ENCODE data around the gene DNAAF1.

The DNAAF1 gene

DNA sequence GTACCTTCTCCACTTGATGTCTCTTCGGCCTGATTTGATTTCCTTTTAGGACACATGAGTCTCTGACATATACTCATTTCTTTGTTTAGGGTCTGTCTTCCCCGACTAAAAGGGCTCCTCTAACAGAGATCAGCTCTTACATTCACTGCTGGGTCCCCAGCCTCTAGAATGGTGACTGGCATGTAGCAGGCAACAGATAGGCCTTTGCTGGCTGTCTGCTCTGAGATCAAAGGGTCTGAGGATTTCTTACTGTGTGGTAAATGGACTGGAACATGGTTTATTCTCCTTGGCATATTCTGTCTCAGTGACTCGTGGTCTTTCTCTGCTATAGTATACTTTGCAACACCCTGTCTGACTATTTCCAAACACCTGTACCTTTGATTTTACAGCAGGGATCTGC lies 16.7 kb downstream of the DNAAF1 start:
- no peak for DNase-seq

DNA sequence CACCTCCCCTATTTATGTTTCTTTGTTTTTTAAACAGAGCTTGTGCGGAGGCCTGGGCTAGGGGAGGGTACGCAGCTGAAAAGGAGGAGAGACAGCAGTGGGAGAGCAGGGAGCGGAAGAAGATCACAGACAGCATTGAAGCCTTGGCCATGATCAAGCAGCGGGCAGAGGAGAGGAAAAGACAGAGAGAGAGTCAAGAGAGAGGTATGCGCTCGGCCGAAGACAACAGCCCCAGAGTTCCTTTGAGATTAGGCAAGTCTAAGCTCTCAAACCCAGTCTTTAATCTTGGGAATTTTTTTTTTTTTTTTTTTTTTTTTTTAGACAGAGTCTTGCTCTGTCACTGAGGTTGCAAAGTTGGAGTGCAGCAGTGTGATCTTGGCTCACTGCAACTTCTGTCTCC lies 20.6 kb downstream of the DNAAF1 start:
- no peak for DNase-seq

DNA sequence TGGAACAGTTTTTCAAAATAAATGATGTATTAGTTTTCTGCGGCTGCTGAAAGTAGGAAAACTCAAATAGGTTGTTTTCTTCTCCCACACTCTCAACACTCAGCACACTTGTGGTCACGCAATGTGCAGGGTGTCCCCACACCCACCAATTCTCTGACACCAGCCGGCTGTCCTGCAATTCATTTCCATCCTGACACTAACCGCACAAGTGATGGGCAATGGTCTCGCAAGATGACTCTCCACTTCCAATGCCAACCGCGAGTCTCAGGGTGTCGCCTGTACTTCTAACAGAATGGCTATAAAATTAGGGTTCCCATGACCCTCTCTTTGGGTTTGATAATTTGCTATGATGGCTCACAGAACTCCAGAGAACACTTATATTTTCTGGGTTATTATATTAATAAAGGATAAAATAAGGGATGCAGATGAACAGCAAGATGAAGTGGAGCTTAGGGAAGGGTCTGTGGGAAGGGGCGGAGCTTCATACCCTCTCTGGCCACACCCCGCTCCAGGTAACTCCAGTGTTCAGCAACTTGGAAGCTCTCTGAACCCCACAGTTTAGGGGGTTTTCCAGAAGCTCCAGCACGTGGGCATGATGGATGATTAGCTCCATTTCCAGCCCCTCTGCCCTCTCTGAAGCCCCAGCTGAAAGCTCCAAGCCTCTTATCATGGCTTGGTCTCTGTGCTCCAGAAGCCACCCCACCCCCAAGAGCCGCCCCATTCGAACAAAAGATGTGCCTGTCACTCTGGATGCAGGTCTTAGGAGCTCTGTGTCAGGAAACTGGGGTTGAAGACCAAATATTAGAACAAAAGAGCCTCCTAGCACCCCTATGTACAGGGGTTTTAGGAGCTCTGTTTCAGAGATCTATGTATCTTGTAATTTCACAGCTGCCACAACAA lies 21.9 kb downstream of the DNAAF1 start:
- DNase-seq, result no peak

DNA sequence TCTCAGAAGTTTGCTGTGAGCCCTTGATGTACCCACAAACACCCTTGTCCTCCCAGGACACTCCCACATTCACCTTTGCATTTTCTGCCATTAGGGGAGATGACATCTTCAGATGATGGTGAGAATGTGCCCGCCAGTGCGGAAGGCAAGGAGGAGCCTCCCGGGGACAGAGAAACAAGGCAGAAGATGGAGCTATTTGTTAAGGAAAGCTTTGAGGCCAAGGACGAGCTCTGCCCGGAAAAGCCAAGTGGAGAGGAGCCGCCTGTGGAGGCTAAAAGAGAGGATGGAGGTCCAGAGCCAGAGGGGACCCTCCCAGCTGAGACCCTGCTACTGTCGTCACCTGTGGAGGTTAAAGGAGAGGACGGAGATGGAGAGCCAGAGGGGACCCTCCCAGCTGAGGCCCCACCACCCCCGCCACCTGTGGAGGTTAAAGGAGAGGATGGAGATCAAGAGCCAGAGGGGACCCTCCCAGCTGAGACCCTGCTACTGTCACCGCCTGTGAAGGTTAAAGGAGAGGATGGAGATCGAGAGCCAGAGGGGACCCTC lies 24.7 kb downstream of the DNAAF1 start:
- no peak for DNase-seq

DNA sequence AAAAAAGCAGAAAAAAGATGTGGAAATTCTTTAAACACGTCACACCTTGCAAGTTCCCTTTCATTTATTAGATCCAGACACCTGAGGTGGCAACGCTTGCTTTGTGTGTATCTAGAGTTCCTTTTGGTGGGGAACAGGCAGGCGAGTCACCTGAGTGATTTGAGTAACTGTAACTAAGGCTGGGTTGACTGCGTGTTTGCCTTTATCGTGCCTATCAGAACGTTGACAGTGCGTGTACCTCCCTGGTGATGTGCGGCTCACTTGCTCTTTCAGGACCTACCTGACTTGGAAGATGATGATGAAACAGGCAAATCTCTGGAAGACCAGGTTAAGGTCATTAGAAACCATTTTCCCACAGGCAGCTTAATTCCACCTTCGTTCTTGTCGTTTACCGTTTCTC lies 29.3 kb downstream of the DNAAF1 start:
- DNase-seq, result no peak

DNA sequence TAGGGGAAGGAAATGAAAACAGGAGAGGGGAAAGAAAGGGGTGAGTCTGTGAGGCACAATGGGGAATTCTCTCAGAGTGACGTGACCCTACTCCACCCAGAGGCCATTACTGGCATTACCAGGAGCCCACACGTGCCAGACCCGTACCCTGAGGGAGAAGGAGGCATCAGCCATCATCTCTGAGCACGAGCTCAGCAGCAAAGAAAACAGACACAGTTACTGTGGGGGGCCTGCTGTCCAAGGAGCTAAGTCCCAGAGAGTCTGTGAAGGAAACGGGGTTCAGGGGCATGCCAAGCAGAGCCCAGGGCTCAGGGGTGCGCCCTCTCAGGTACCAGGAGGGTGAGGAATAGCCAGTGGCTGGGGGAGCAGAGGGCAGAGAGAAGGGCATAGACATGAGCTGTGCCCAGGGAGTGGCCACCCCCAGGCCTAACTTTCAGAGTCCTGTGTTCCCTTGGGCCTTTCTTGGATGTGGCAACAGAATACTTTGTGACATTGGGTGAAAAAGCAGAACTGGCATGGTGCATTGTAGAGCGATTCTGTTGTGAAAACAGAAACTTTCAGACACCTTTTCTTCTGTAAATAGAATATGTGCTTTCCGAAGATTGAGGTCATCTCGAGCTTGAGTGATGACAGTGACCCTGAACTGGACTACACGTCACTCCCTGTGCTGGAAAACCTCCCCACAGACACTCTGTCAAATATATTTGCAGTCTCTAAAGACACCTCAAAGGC lies 30.4 kb downstream of the DNAAF1 start:
- DNase-seq, result peak; percentile 38 to 73

DNA sequence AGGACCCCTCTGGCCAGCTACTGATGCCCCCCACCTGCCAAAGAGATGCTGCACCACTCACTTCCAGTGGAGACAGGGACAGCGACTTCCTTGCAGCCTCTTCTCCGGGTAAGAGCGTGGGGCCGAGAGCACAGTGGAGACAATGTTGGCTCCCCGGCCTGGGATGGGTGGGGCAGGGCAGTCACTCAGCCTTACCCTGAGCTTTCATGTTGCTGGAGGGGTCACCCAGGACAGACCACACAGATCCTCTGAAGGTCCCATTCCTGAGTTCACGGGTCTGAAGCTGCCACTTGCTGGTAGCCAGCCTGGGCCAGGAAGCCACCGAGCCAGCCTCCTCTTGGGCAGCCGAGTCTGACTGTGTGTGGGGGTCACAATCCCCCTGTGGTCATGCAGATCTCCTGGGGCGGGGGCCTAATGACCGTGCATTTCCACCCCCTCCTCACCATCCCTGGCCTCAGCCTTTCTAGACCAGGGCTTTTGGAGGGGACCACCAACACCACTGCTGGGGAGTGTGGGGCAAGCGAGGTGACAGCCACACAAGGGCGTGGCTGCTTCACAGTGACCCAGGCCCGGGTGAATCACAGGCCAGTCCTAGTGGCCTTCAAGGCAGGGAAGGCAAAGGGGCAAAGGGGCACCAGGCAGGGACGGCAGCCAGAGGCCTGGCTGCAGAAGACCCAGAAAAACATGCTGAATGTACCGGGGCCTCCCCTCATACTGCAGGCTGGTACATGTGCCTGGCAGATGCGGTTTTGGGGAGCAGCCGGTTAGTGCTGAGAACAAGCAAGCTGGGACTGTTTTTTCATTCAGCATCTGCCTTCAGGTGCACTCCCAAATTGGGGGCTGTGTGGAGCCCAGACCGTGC lies 31.3 kb downstream of the DNAAF1 start:
- DNase-seq, result no peak

DNA sequence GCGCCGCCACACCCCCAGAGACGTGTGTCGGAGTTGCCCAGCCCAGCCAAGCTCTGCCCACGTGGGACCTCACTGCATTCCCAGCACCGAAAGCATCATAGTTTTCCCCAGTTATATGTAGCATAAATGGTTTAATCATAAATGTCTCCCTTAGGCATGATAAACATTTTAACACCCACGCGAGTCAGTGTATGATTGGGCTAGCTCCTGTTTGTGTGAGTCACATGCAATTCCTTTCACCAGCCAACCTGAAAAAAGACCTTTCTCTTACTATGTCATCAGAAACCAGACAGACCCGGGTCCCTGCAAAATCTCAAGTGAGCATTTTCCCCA lies 32.6 kb downstream of the DNAAF1 start:
- no peak for DNase-seq

DNA sequence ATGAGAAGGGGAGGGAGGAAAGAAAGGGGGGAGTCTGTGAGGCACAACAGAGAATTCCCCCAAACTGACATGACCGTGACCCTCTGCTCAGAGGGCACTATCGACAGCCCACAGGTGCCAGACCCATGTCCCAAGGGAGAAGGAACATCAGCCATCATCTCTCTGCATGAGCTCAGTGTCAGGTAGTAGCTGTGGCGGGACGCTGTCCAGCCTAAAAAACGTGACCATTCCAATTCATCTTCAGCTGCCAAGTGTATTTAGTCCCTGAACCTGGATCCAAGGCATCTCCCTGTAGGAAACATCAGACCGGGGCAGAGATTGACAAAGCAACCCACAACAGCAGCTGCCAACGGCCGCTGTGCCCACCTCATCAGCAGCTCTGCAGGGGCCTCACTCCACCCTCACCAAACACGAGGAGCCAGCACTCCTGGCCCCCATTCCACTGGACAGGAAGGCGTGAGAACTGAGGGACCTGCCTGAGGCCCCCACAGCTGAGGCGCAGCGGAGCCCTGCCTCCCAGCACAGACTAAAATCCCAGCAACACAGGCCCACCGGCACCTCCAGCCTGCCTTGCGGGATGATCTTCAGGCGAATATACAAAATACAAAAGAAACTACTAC lies 33.1 kb downstream of the DNAAF1 start:
- no peak for DNase-seq

DNA sequence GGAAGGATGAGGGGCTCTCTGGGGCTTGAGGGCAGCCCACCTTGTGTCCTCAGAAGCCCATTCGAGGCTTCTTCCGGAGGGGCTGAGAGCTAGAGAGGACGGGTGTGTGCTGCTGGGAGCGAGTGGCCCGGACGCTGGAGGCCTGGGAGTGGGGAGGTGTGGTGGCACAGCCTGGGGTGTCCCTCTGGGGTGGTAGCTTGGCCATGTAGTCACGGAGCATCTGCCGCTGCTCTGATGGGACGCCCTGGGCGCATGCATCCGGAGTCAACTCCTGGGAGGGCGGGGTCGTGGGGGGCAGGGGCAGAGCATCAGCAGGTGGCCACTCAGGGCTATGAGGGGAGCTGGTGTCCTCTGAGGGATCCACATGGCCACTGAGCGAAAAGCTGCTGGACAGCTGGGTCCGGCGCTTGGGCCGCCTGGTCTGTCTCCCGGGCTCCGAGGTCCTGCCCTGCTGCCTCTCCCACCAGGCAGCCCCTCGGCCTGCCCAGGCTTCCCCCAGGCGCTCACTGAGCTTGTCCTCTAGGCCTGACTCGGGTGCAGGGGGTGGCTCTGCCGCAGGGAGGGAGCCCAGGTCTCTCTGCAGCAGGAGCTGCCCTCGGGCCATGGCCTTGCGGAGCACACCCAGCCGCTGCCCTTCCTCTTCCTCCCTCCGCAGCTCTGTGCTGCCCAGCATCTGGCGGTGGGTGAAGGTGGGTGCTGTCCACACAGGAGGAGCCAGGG lies 33.9 kb downstream of the DNAAF1 start:
- no peak for DNase-seq

DNA sequence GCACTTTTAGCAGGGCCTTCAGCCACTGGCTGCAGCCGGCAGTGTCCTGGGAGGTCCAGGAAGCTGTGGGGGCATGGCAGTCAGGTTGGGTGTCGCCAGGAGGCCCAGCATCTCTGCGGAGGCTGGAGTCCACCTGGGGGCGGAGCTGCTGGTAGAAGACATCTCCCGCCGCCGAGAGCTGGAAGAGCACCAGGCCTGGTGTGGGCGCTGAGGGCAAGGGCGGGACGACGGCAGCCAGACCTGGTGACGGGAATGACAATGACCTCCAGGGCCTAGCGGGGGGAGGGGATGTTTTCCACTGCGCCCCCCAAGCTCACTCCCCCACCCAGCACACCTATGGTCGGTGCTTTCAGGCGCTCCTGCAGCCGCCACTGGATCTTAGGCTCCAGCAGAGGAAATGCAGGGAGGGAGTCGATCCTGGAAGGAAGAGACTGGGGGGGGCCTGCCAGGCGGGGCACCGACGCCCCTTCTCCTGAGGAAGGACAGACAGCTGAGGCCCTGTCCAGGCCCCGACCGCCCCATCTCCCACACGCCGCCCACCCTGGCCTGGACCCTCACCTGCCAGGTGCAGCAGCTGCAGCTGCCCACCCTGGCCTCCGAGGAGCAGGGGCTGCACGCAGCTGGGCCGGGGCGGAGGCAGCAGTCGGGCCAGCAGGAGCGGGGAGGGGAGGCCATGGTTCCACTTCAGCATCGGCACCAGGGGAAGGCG lies 34.7 kb downstream of the DNAAF1 start:
- no peak for DNase-seq

DNA sequence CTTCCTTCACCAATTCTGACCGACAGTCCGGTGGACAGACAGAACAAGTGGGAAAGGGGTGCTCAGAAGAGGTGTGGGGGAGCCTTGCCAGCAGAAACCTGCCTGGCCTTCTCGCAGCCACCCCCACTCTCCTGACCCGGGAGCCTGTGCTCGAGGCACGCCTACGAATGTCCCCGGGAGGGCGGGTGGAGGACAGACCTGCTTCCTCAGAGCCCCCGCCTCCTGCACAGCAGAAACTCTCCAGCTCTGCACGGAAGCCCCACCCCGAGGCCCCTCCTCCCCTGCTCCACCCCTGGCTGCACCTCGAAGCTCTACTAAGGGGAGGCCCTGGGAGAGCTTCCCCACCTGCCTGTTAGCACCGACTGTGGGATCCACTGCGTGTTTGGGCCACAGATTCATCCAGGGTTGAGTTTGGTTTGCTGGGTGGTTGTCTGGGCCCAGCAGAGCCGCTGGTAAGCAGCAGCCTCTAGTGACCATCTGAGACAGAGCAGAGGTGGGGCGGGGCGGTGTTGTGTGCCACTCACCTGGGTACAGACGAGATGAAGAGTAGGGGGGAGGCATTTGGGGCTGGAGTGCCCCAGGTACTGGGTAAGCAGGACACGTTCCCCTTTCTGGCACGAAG lies 35.5 kb downstream of the DNAAF1 start:
- DNase-seq, result no peak

DNA sequence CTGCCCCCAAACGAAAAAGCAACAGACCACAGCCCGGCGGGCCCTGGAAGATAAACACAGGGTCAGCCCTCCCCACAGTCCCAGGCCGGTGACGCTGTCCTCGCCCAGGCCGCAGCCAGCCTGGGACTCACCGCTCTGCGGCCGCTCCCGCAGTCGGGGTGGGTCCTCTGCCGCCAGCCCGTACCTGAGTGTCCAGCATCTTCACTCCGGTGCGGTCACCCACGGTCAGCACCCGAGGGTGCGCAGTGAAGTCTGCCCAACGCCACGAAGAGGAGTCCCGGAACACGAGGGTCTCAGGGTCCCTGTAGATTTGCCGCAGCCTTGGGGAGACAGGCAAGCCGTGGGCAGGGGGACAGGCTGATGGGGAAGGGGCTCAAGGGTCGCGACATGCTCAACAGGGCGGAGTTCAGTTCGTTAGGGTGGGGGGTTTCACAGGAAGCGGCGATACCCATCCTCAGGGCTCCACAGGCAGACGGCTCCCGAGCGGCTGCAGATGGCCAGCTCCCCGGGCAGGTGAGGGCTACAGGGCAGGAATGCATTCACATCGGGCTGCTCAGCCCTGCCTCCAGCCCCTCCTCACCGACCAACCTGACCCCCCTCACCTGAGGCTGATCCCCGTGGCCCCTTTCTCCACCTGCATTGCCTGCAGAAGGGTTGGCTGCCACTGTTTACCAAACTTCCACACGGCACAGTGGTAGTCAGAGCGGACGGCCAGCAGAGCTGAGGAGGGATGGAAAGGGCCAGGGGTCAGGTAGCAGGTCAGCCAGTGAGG lies 36.2 kb downstream of the DNAAF1 start:
- DNase-seq, result no peak

DNA sequence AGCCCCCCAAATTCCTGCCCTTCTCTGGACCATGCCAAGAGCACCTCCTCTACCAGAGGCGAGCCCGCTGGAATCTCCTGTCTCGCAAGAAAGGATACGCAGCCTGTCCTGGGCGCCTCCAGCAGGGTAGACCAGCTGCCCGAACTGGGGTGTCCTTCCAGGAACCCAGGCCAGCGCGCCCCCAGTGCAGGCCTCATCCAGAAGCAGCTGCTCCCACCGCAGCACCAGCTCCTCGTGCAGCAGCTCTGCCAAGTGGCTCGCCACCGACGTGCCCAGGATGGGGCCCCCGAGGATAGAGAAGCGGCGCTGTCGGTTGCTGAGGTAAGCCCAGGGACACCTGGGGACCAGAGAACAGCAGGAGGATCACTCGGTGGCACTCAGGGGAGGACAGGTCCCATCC lies 37.0 kb downstream of the DNAAF1 start:
- no peak for DNase-seq

DNA sequence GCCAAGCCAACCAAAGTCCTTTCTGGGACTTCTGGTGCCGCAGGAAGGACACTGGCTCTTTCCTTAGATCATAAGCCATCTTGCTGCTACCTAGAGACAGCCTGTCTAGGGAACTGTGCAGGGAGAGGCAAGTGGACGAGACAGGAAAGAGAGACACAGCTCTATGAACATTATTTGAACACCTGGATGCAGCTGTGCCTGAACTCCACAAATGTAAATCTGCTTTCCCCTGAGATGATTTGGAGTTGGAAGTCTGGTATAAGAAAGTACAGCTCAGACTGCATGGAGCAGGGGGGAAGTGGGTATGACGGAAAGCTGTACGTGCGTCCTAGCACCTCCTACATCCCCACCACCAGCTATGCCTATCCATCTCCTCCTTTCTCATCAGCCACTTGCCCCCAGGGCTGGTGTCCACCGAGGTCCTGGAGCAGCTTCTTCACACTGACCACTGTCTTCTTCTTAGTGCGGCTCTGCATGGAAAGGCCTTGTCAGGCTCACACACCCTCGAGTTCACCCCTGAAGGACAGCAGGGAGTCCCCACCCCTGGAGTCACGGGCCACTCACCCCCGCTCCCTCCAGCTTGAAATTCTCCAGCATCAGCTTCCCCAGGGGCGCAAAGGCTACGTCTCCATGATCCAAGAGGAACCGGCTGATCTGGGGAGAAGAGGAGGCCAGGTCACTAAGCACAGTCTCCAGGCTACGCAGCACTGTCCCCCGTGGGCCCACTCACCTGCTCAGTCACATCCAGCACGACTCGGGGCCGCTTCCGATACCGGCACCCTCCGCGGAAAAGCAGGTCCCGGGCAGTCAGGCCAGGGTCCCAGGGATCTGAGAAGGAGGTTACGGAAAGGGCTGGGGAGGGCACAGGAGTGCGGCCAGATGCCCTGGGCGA lies 37.8 kb downstream of the DNAAF1 start:
- no peak for DNase-seq

DNA sequence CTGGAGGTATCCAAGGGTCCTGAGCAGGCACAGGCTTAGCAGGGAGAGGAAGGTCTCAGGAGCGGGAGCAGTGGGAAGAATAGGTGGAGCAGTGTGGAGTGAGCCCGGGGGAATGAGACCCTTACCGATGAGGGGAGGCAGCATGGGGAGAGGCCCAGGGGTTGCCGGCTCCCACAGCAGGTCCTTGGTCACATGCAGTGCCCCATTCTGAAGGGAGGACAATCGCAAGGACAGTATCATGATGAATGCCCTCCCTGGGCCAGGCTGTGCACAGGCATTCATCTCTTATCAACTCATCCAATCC lies 38.4 kb downstream of the DNAAF1 start:
- no peak for DNase-seq

DNA sequence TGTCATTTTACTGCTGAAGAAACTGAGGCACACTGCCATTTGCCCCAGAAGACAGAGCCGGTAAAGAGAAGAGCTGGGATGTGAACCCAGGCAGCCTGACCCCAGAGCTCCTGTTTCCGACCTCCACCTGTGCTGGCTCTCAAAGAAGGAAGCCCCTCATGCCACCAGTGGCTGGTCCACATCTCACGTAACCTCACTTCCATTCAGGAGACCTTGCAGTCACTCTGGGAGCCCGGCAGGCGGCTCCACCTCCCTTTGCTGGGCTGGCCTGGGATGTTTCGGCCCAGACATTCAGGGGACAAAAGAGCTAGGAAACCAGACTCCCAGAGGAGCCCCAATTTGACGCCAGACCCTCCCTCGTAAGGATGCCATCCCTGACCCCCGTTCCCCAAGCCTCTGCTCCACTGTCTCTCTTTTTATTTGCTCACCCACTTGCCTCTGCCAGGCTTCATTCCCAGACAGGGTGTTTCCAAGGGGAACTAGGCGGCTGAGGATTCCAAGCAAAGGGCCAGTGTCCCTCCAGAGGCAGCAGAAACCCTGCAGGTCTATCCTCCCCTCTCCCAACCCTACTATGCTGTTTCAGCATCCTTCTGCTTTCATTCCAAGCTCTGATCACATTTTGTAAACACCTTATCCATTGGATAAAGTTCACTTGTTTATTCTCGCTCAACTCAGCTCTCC lies 38.9 kb downstream of the DNAAF1 start:
- peak in 1 of 2 experiments; percentile 33 for DNase-seq

DNA sequence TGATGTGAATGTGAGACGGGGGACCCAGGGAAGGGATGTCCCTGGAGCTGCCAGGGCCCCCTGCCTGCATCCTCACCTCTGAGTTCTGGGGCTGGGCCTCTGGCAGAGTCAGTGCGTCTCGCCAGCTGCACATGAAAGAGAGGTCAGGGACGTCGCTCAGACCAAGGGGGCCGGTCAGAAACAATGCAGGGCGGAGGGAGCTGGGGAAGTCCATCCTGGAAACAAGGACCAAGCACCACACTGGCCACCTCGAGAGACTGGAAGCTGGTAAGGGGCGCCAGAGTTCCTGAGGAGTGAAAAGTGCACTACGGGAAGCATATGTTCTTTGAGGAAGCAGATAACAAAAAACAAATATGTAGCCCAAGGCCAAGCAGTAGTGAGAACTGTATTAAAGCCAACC lies 39.7 kb downstream of the DNAAF1 start:
- no peak for DNase-seq
